ENCODE measurements around the gene RGS7. TPM values are rescaled to one million over a fixed set of nuclear protein-coding genes. Genes with fewer than 3 reads are reported as not detected.
"Not testable (repeated sequence)": the region's sequence is repeated elsewhere in the genome, so short reads cannot be mapped to it uniquely, and the experiment has no call there.

Gene RGS7
- total RNA-seq, 2 experiments from 2014 or later: not detected

- ATAC-seq: no peak
- Mint-ChIP-seq H3K36me3 (ENCODE audit: low read depth) (no peaks in the 10 kb centered on the region), H3K27me3 (ENCODE audit: low read depth) (no peaks in the 10 kb centered on the region), H3K4me3 (no peak overlapping the region), H3K9me3 (ENCODE audit: insufficient read depth) (no peaks in the 10 kb centered on the region), H3K4me1 (ENCODE audit: low read depth) (no peaks in the 10 kb centered on the region), H3K27ac (no peak overlapping the region)
- DNase-seq: peak; percentile 45
- CTCF ChIA-PET: no interaction called here
- POLR2A ChIA-PET: no interaction called here
These were observed 33.4 kb downstream of the RGS7 start for GRCh38 chr1:241323514-241324195.

- Mint-ChIP-seq H3K4me1 (ENCODE audit: low read depth) (no peaks in the 10 kb centered on the region), H3K9me3 (ENCODE audit: insufficient read depth) (no peaks in the 10 kb centered on the region), H3K27me3 (ENCODE audit: low read depth) (no peaks in the 10 kb centered on the region), H3K4me3 (no peak overlapping the region), H3K36me3 (ENCODE audit: low read depth) (no peaks in the 10 kb centered on the region), H3K27ac (no peak overlapping the region)
- ChIA-PET POLR2A (no interaction called here), CTCF (no interaction called here)
- DNase-seq (no peak), ATAC-seq (no peak)
These were observed 39.3 kb downstream of the RGS7 start for GRCh38 chr1:241317676-241318075.

DNA sequence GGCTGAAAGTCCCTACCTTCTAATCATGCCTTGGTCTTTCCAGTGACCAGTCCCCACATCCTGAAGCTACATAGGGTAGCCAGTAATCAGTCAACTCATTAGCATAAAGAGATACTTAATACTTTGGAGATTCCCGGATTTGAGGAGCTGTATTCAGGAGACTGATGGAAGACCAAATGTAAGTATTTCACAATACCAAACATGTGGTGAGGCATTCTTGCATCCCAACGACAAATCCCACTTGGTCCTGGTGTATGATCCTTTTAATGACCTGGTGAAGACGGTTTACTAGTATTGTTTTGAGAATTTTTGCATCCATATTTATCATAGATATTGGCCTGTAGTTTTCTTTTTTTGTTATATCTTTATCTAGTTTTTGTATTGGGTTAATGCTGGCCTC, 40.6 kb downstream of the RGS7 start:
- H3K4me3 Mint-ChIP-seq: no peak overlapping the region

DNA sequence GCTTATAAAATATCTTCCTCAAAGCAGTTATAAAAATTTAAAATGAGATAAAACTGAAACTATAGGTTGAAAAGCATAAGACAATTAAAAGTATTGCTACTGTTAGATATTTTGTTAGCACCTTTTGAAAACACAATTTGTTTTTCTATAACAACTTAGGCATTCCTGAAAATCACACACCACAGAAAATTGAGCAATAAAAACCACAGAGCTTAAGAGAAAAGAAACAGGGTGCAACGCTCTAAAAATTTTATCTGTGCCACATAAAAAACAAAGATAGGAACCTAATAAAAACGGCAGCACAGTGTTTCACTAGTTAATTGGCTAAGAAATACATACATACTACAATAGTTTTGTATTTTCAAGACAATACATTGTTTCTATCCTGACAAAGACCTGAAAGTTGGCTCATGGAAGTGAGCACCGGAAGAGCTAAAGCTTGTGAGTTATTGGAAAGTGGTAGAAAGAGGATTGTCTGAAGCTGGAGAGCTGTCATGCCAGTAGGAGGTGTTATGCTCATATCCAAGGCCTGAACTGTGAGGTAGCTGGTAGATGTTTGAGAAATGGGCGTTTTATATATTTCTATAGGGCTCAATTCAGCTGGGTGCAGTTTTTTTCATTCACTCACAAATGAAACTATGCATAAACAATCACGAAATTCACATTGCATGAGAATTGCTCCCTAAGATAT, 45.8 kb downstream of the RGS7 start:
- no peaks in the 10 kb centered on the region for H3K27me3 Mint-ChIP-seq (ENCODE audit: low read depth)

More for the DNA sequence above, 40.6 kb downstream of the RGS7 start:
- ChIA-PET CTCF (no interaction called here), POLR2A (no interaction called here)
- Mint-ChIP-seq H3K36me3 (ENCODE audit: low read depth) (no peaks in the 10 kb centered on the region), H3K27ac (no peak overlapping the region), H3K4me1 (ENCODE audit: low read depth) (no peaks in the 10 kb centered on the region), H3K9me3 (ENCODE audit: insufficient read depth) (no peaks in the 10 kb centered on the region), H3K27me3 (ENCODE audit: low read depth) (no peaks in the 10 kb centered on the region)
- DNase-seq (no peak), ATAC-seq (no peak)

DNA sequence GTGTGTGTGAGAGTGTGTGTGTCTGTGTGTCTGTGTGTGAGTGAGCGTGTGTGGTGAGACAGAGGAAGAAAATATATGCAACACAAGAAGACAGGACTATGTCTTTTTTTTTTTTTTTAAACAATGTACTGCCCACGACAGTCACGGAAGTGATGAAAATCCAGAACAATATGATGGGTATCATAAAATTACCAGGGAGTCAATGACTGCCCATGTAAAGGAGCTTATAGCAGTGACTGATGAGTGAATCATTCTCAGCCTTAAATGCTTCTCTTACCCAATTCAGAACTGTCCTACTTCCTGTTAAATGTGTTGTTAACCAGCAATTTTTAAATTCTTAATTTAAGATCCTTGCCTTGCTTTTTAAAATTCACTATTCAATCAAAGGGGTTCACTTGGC, 46.6 kb downstream of the RGS7 start:
- Mint-ChIP-seq H3K4me1 (ENCODE audit: low read depth) (no peaks in the 10 kb centered on the region), H3K9me3 (ENCODE audit: insufficient read depth) (no peaks in the 10 kb centered on the region), H3K36me3 (ENCODE audit: low read depth) (no peaks in the 10 kb centered on the region), H3K27me3 (ENCODE audit: low read depth) (no peaks in the 10 kb centered on the region), H3K27ac (no peak overlapping the region), H3K4me3 (no peak overlapping the region)
- ChIA-PET CTCF (no interaction called here), POLR2A (no interaction called here)
- DNase-seq (no peak), ATAC-seq (no peak)

More for the DNA sequence above, 45.8 kb downstream of the RGS7 start:
- Mint-ChIP-seq H3K36me3 (ENCODE audit: low read depth) (no peaks in the 10 kb centered on the region), H3K27ac (no peak overlapping the region), H3K4me1 (ENCODE audit: low read depth) (no peaks in the 10 kb centered on the region), H3K9me3 (ENCODE audit: insufficient read depth) (no peaks in the 10 kb centered on the region), H3K4me3 (no peak overlapping the region)
- CTCF ChIA-PET: no interaction called here
- ATAC-seq (no peak), DNase-seq (no peak)
- POLR2A ChIA-PET: no interaction called here

DNA sequence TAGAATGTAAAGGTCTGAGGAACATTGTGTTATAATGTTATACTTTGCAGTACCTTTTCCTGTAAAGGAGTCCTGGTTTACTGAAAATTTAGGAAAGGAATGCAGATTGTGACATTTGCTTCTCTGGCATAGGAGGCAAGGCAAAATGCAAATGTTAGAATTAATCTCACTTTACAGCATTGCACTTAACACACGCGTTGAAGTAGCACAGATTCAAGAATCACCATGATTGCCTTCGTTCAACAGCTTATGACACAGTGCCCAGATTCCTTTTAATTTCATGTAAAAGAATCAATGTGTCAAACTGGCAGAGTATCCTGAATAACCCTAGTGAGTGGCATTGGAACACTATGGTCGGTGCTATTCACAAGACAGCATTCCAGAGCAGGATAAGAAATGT, 47.4 kb downstream of the RGS7 start:
- Mint-ChIP-seq H3K4me1 (ENCODE audit: low read depth) (no peaks in the 10 kb centered on the region), H3K36me3 (ENCODE audit: low read depth) (no peaks in the 10 kb centered on the region), H3K27me3 (ENCODE audit: low read depth) (no peaks in the 10 kb centered on the region), H3K9me3 (ENCODE audit: insufficient read depth) (peaks cover 4% of the 10 kb centered on the region), H3K27ac (no peak overlapping the region), H3K4me3 (no peak overlapping the region)
- no peak for DNase-seq
- ChIA-PET CTCF (no interaction called here), POLR2A (no interaction called here)
- ATAC-seq: no peak

GRCh38 chr1:241308471-241308870, 48.5 kb downstream of the RGS7 start:
- no peaks in the 10 kb centered on the region for H3K4me1 Mint-ChIP-seq (ENCODE audit: low read depth)
- ChIA-PET POLR2A (no interaction called here), CTCF (no interaction called here)
- H3K36me3 Mint-ChIP-seq (ENCODE audit: low read depth): no peaks in the 10 kb centered on the region
- no peaks in the 10 kb centered on the region for H3K27me3 Mint-ChIP-seq (ENCODE audit: low read depth)
- no peak overlapping the region for H3K27ac Mint-ChIP-seq
- ATAC-seq: no peak
- no peak for DNase-seq
- peaks cover 12% of the 10 kb centered on the region for H3K9me3 Mint-ChIP-seq (ENCODE audit: insufficient read depth)
- H3K4me3 Mint-ChIP-seq: no peak overlapping the region

- CTCF ChIA-PET: no interaction called here
- Mint-ChIP-seq H3K4me1 (ENCODE audit: low read depth) (no peaks in the 10 kb centered on the region), H3K4me3 (no peak overlapping the region), H3K27ac (no peak overlapping the region), H3K27me3 (ENCODE audit: low read depth) (no peaks in the 10 kb centered on the region), H3K9me3 (ENCODE audit: insufficient read depth) (peaks cover 16% of the 10 kb centered on the region), H3K36me3 (ENCODE audit: low read depth) (no peaks in the 10 kb centered on the region)
- POLR2A ChIA-PET: no interaction called here
- no peak for DNase-seq
- no peak for ATAC-seq
These were observed 49.0 kb downstream of the RGS7 start for GRCh38 chr1:241308011-241308410.

GRCh38 chr1:241306125-241306790, 50.7 kb downstream of the RGS7 start:
- H3K9me3 Mint-ChIP-seq (ENCODE audit: insufficient read depth): peaks cover 19% of the 10 kb centered on the region
- ATAC-seq (no peak), DNase-seq (no peak)
- ChIA-PET POLR2A (no interaction called here), CTCF (no interaction called here)
- H3K27me3 Mint-ChIP-seq (ENCODE audit: low read depth): no peaks in the 10 kb centered on the region
- H3K4me1 Mint-ChIP-seq (ENCODE audit: low read depth): no peaks in the 10 kb centered on the region
- no peak overlapping the region for H3K27ac Mint-ChIP-seq
- no peak overlapping the region for H3K4me3 Mint-ChIP-seq
- H3K36me3 Mint-ChIP-seq (ENCODE audit: low read depth): no peaks in the 10 kb centered on the region

DNA sequence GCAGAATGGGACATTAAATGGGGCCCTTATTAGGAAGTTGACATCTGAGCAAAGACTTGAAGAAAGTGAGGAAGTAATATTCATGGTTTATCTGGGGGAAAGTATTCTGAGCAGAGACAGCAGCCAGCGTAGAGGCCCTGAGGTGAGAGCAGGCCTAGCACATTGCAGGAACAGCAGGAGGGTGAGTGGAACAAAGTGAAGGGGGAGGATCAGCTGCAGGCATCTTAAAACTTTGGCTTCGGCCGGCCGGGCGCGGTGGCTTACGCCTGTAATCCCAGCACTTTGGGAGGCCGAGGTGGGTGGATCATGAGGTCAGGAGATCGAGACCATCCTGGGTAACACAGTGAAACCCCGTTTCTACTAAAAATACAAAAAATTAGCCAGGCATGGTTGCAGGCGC, 55.0 kb downstream of the RGS7 start:
- H3K27ac Mint-ChIP-seq; H3K27me3 Mint-ChIP-seq (ENCODE audit: low read depth); CTCF ChIA-PET; DNase-seq; H3K36me3 Mint-ChIP-seq (ENCODE audit: low read depth); ATAC-seq; POLR2A ChIA-PET; H3K4me3 Mint-ChIP-seq; H3K4me1 Mint-ChIP-seq (ENCODE audit: low read depth): not testable (repeated sequence)
- peaks cover 25% of the 10 kb centered on the region for H3K9me3 Mint-ChIP-seq (ENCODE audit: insufficient read depth)

DNA sequence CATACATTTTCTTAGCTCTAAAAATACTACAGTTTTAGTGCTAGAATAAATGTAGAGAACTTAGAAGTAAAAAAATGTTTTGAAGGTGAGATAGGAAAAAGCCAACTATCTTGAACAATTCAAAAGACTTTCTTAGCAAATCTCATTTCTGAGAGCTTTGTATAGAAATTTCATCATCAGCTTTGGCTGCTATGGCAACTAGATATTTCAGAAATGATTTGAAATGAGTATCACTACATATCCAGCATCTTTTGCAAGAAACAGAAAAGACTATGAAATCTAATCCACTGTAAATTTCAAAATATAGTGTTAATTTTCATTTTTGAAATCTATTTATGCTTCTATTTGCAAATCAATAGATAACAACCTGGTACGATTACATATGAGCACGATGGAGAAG, 57.7 kb downstream of the RGS7 start:
- Mint-ChIP-seq H3K27ac (no peak overlapping the region), H3K4me1 (ENCODE audit: low read depth) (no peaks in the 10 kb centered on the region), H3K27me3 (ENCODE audit: low read depth) (no peaks in the 10 kb centered on the region)

DNA sequence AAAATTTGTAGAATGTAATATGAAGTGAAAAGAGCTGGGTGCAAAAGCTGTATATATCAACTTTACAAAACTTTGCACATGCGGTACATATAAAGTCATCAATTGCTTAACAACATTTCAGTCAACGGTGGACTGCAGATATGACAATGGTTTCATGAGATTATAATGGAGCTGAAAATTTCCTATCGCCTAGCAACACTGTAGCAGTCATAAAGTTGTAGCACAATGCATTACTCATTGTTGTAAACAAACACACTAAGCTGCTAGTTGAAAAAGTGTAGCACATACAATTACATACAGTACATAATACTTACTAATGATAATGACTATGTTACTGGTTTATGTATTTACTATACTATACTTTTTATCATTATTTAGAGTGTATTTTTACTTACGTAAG, 64.0 kb downstream of the RGS7 start:
- H3K9me3 Mint-ChIP-seq (ENCODE audit: insufficient read depth): no peaks in the 10 kb centered on the region
- ATAC-seq (no peak), DNase-seq (no peak)
- H3K4me3 Mint-ChIP-seq: no peak overlapping the region
- CTCF ChIA-PET: no interaction called here
- H3K36me3 Mint-ChIP-seq (ENCODE audit: low read depth): no peaks in the 10 kb centered on the region
- POLR2A ChIA-PET: no interaction called here
- no peaks in the 10 kb centered on the region for H3K27me3 Mint-ChIP-seq (ENCODE audit: low read depth)
- no peak overlapping the region for H3K27ac Mint-ChIP-seq
- H3K4me1 Mint-ChIP-seq (ENCODE audit: low read depth): no peaks in the 10 kb centered on the region

More for the DNA sequence above, 57.7 kb downstream of the RGS7 start:
- Mint-ChIP-seq H3K4me3 (no peak overlapping the region), H3K36me3 (ENCODE audit: low read depth) (no peaks in the 10 kb centered on the region), H3K9me3 (ENCODE audit: insufficient read depth) (peaks cover 18% of the 10 kb centered on the region)
- ATAC-seq (no peak), DNase-seq (no peak)
- POLR2A ChIA-PET: no interaction called here
- CTCF ChIA-PET: no interaction called here

Data from activated CD8-positive, alpha-beta T cell treated with anti-CD3 and anti-CD28 coated beads, Interleukin-2, amount 10 ng/mL, durations not matched to agents 7 days and 5 days (primary cell).